H1 (cell line): Measurements from ENCODE around the gene FDPS. TPM values are rescaled to one million over a fixed set of nuclear protein-coding genes. Genes with fewer than 3 reads are reported as not detected.

Source experiments
- ATF2 ChIP-seq: IDR thresholded peaks from 2 replicates; pipeline ENCODE4 v1.6.1; 2012; ENCODE audit warnings: low read length, inconsistent platforms
- HDAC2 ChIP-seq, 2 experiments: fragments of 300-600 bp in 1 of 2; sonication (generic) in 1 of 2; IDR thresholded peaks; 2 replicates each; pipeline ENCODE4 v1.6.1; 2011 to 2012; ENCODE audit warnings: low read depth in 2 of 2, low read length in 2 of 2, mild to moderate bottlenecking in 2 of 2, moderate library complexity in 2 of 2, borderline replicate concordance in 1 of 2, inconsistent platforms in 1 of 2
- KDM1A ChIP-seq: fragments of 200-600, 300-600 bp; sonication (generic); IDR thresholded peaks from 2 replicates; pipeline ENCODE4 v1.7.1; 2016; ENCODE audit warnings: mild to moderate bottlenecking, low read length, borderline replicate concordance
- NRF1 ChIP-seq: IDR thresholded peaks from 2 replicates; pipeline ENCODE4 v1.6.1; 2011; ENCODE audit warnings: mild to moderate bottlenecking, low read depth, low read length, improper control_type of control experiment
- POLR2AphosphoS5 ChIP-seq: IDR thresholded peaks from 2 replicates; pipeline ENCODE4 v1.6.1; 2011; ENCODE audit warnings: low read depth, low read length
- RAD21 ChIP-seq, 2 experiments: IDR thresholded peaks in 1 of 2; conservative IDR thresholded peaks in 1 of 2; 2 replicates each; pipeline ENCODE4 v1.6.1; 2011; ENCODE audit warnings: low read depth in 2 of 2, low read length in 2 of 2, improper control_type of control experiment in 1 of 2, inconsistent platforms in 1 of 2, mild to moderate bottlenecking in 1 of 2, moderate library complexity in 1 of 2
- SIX5 ChIP-seq: IDR thresholded peaks from 2 replicates; pipeline ENCODE4 v1.6.1; 2011; ENCODE audit warnings: mild to moderate bottlenecking, low read depth, low read length
- SRF ChIP-seq: IDR thresholded peaks from 2 replicates; pipeline ENCODE4 v1.6.1; 2011; ENCODE audit warnings: mild to moderate bottlenecking, low read depth, low read length, moderate library complexity
- USF2 ChIP-seq: IDR thresholded peaks from 2 replicates; pipeline ENCODE4 v1.6.1; 2011; ENCODE audit warnings: low read length, improper control_type of control experiment
- polyA plus RNA-seq, 7 experiments: library from polyadenylated mRNA; depleted of rRNA in 3 of 7; stranded (reverse) in 5 of 7; unstranded in 2 of 7; fragments of >200 nt in 5 of 7; fragments of 200-250 nt in 2 of 7; gene quantifications; 1 replicate in 5 of 7; 2 replicates in 1 of 7; 4 replicates in 1 of 7; pipeline versions ENCODE4 v1.2.1 to v1.2.3, GENCODE V29; 2011 to 2013; ENCODE audit warnings: missing spikeins in 2 of 7, mixed read lengths in 2 of 7
- total RNA-seq: library from RNA; stranded (reverse); fragmentation: NEBNext Ultra II Directional; extraction: Animal tissue kit (Norgen Biotek cat#: 25700); gene quantifications from 2 replicates; pipeline ENCODE4 v1.2.1, GENCODE V29; 2021

Gene FDPS
- total and polyA plus RNA-seq, 2 of the 8 experiments (the other 6 are each of a cell fraction or from before 2014, with no cell fraction given) = 267 to 368 TPM

- TF ChIP-seq ATF2 (no peak), POLR2AphosphoS5 (no peak), SRF (no peak), USF2 (peak; percentile 97), SIX5 (no peak), RAD21 (IDR thresholded peaks at IDR 0.05 in 1 of 2, conservative IDR thresholded peaks at IDR 0.05 in 1 of 2; ENCODE audit: low read depth in 2 of 2, low read length in 2 of 2) (no peak), KDM1A (no peak), HDAC2 (IDR thresholded peaks at IDR 0.05; ENCODE audit: borderline replicate concordance in 1 of 2, low read depth in 2 of 2, low read length in 2 of 2) (no peak; a peak in 2 of 4 replicates), NRF1 (no peak)
These were observed 15.5 kb downstream of the FDPS start (continued) for GRCh38 chr1:155324037-155324716.
